GM19328 (cell line): ENCODE data around the gene TFF3.

Source experiments
- ATAC-seq: cut with Tn5 transposase; IDR thresholded peaks from one replicate; pipeline ENCODE4 v1.9.1; 2021; ENCODE audit warnings: mild to moderate bottlenecking, moderate library complexity; ENCODE audit not compliant: unreplicated experiment

Gene TFF3

DNA sequence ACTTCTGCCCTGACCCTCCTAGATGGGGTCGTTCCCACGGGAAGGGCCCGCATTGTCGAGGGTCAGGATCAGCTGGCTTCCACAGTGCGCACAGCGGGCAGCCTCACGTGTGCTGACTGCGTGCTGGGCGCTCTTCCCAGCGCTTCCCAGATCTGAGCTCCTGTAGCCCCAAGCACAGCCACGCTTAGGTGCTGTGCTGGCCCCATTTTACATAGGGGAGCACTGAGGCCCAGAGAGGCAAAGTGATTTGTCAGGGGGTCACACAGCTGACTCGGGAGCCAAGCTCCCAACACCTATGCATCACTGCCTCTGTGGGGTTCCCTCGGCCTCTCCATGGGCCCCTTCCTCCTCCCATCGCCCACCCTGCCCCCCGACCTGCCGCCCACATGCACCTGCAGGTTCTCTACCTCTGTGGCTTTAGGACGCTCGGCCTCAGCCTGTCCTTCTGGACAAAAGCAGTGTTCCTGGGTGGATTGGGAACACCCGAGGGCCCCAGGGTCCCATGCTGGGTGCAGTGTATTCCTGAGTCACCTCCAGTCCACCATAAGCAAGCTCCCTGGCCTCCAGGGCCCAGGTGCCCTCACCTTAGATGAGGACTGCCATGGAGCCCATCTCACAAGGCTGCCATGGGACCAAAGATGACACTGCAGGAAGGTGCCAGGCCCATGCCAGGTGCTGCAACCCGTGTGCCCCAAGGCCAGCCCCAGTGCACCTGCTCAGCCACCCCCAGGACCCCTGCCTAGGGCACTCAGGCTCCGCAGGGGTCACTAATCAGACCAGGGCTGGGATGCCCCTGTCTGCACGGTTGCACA lies 23.3 kb downstream of the TFF3 start:
- no peak for ATAC-seq

DNA sequence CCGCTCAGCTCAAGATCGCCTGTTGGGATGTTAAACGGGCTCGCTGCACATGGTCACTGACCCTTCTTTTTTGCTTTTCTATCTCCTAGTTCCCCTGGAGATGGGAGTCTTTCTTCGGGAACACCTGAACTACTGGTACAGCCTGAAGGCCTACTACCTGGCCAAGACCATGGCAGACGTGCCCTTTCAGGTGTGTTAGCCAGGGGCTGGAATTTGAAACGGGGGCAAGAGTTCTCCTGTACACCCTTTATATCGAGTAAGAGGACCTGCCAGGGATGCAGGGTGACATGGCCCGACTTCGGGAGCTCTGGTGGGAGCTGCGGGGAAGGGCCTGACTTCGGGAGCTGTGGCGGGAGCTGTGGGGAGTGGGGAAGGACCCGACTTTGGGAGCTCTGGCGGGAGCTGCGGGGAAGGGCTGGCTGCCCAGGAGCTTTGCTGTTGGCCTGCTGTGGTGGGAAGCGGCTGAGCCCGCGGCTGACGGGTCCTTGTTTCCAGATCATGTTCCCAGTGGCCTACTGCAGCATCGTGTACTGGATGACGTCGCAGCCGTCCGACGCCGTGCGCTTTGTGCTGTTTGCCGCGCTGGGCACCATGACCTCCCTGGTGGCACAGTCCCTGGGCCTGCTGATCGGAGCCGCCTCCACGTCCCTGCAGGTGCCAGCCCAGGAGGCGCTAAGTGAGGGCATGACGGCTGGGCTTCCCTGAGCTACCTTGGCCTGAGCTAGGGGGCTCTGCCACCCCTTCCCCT lies 24.0 kb downstream of the TFF3 start:
- ATAC-seq: no peak

DNA sequence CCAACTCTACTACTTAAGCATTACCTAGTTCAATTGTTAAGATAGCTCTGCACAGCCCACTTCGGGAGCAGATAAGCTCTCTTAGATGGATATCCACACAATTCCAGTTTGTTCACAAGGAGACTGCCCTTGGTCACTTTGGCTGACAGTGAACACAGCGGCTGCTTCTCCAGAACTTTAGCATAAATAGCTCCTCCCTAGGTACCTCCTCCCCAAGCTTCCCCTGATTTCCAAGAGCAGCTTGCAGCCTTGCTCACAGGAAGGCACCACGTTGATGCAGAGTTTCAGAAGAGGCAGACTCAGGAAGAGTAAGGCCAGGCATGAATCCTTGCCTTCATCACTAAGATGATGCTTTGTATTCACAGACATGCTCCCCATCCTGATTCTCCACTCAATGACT lies 24.7 kb downstream of the TFF3 start:
- ATAC-seq: no peak

DNA sequence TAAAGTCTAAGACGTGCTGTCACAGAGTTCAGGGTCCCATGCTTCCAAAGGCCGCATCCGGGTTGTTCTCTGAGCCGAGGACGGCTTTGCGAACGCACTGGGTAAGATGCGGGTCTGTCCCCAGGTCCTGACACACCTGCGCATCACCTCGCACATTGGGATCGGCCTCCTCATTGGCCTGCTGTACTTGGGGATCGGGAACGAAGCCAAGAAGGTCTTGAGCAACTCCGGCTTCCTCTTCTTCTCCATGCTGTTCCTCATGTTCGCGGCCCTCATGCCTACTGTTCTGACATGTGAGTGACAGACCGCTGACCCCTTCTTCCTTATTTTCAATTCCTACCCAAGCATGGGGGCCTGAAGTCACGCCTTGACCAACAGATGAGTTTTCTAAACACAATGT lies 25.3 kb downstream of the TFF3 start:
- no peak for ATAC-seq

DNA sequence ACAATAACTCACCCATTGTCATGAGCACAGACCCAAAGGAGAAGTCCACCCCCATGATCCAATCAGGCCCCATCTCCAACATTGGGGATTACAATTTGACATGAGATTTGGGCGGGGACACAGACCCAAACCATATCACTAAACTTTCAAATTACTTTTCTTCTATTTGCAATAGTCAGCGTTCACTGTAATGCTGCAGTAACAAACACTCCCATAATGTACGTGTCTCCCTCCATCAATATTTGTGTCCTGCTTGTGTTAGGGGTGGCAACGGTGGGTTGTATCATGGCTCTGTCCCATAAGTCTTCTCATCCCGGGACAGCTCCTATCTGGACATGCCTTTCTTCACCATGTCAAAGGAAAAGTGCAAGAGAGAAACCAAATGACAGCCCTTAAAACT lies 26.2 kb downstream of the TFF3 start:
- no peak for ATAC-seq

DNA sequence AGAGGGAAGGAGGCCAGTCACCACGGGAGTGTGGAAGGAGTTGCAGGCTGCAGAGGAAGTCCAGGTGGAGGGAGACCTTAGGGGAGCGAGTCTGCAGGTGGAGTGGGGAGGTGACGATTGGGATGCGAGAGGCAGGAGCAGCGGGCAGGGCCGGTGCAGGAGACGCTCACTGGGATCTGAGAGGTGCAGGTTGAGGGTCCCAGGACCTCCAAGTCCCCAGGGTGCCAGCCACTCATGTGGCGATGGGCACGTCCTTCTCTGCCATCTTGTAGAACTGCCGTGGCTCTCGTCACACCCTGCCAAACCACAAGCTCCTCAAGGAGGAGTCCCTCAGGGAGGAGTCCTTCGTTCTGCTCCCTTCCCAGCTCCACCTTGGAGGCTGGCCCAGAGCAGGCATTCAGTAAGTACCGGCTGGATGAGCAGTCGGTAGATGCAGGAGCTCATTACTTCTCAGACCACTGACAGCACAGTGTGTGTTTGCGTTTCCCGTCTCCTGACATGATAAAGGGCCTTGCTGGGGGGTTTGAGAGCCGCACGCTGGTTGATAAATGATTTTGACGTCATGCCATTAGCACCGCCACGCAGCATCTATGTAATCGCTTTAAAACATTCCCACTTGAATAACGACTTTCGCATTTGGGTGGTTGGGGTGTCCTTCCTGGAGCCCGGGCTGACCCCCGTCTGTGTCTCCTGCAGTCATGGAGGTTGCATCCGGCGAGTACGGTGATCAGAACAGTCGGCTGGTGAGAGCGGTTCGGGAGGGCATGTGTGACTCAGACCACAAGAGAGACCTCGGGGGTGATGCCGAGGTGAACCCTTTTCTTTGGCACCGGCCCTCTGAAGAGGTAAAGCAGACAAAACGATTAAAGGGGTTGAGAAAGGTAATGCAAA lies 27.8 kb downstream of the TFF3 start:
- ATAC-seq: no peak

DNA sequence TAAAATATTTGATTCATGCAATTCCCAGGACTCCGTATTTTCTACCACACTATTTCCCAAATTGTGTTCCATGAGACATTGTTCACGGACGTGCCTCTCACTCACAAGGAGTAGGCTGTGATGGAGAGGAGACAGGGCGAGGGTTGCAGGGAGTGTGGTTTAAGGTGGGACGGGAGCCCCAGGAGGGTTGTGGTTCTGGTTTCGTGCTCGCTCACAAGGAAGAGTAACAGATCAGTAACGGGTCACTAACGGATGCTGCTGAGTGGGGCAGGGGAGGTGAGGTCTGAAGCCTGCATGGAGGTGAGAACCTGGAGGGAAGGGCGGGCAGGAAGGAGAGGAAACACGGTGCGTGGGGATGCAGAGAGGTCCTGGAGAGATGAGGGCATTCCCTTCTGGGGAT lies 28.8 kb downstream of the TFF3 start:
- no peak for ATAC-seq

DNA sequence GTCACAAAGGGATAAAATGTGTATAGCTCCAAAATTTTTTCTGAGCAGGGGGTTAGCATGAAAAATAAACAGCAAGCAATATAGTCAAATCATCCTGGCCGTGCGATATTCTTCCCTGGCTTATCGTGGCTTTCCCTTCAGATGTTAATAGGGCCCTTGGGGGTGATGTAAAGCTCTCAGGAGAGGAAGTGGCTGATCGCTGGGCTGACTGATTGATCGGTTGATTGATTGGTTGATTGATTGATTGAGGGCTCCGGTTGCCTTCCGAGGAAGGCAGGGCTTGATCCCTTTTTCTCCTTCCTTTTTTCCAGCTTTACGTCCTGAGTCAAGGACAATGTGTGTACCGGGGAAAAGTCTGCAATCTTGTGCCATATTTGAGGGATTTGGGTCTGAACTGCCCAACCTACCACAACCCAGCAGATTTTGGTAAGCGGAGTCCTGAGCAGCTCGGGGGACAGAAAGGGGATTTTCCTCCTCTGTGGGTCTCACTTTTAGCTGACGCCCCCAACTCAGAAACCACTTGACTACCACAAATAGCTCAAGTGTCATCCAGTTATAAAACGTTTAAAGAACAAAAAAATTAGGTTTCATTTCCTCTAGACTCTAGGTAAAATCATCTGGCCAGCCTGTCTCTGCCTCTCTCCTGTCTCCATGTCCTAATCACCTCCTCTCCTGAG lies 29.5 kb downstream of the TFF3 start:
- no peak for ATAC-seq

DNA sequence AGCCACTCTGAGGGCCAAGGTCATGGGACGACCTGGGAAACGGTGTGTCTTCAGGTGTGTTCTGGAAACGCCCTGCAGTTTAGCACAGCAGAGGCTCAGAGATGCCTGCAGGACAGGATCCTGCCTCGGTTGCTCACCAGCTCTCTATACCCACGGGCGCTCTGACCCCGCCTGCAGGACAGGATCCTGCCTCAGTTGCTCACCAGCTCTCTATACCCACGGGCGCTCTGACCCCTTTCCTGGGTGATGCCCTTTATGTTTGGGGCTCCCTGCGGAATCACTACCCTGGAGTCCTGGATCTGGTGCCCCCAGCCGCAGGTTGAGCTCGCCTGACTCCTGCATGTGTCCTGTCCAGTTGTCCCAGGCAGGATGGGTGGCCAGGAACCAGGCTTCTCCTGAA lies 32.5 kb downstream of the TFF3 start:
- ATAC-seq: no peak

DNA sequence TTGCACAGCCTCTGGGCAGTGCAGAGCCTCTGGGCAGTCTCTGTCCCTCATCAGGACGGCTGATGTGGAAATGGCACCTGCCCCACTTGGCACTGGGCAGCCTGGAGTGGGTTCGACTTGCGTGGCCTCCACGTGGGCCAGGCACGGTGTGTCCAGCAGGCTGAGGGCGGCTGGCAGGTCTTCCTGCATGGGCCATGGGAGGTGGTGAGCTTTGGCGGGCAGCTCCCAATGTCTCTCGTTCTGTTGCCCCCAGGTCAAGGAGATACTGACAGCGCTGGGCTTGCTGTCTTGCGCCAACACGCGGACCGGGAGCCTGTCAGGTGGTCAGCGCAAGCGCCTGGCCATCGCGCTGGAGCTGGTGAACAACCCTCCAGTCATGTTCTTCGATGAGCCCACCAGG lies 33.2 kb downstream of the TFF3 start:
- no peak for ATAC-seq

DNA sequence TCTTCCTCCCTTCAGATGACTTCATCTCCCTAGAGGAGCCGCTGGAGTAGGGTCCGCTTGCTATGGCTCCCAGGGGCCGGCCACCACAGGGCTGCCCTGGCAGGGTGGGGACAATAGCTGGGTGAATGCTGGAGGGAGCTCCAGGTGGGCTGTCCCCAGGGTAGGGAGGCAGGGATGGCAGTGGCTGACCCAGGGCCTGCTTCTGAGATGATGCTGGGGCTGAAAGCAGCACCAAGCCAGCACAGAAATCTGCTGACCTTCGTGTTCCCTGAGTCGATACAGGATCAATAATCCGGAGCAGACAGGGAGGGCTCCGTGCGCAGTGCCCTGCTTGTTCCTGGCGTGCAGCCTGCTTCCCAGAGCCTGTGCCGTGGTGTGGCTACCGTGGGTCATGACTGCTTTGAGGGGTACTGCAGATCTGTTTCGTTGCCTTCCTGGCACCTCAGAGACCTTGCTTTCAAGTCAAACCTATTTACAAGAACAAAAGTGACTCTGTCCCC lies 34.0 kb downstream of the TFF3 start:
- no peak for ATAC-seq

DNA sequence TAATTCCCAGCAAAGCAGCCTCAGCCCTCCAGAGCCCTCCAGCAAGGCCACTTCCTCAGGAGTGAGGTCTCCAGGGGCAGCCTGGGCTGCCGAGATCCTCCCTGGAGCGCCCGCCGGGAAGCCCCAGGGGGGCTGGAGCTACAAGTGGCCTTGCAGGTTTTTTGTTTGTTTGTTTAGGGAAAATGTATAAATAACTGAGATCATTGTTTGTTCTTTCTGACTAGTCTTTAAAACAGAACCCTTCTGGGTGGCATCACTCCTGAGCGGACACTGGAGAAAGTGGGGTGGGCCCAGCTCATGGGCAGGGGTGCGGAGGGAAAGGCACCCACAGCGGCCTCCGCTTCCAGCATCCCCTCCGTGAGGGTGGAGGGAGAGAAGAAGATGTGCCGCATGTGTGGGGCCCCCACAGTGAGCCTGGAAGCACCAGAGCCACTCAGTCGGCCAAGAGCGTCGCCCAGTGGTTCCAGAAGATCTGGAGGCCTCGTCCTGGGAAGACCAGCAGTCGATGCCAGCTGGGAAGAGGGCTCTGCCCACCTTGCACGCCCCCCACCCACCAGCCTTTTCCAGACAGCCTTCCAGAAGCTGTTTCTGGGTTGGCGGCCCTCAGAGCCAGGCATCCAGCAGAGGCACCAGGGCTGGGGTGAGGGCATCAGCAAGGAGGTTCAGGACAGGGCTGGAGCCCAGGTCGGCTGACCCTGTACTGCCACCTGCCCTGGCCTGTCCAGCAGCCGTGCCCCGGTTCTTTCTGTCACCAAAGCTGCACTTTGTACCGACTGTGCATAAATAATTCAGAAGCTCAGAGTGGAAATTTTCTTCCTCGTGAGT lies 34.6 kb downstream of the TFF3 start:
- no peak for ATAC-seq

DNA sequence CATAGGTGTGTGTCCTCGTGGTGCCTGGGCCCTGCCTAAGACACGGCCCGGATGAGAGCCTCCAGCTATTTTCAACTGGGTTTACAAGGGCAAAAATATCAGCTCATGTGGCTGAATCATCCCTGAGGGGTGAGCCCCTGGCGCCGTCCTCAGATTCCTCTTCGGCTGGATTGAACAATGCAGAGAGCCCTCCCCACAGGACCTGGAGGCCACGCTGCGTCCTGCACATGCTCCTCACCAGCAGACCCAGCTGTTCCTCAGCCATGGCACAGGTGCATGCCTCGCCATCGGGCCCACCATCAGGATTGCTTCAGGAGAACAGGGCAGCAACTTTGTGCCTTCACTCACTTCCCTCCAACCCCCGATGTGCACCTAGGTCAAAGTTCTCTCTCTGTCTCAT lies 35.3 kb downstream of the TFF3 start:
- no peak for ATAC-seq

DNA sequence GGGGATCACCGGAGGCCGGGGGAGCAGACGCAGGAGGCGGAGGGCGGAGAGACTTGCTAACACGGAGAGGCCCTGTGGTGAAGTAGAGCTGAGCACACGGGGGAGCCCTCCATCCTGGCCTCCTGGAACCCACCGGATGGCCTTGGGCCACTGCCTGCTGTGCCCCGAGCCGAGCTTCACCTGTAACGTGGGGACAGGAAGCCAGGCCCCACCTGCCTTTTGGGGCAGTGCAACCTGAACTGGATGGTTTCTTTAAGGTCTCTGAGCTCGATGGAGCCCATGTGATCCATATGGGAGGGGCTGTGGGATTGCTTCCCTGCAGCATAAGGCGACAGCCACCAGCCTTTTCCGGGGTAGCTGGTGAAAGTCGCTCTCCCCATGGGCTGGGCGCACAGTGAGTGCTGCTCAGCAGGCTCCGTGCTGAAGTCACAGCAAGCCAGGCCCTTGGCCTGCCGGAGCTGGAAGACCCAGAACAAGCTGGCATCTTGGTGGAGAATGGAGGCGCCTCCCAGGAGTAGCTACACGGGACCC lies 35.8 kb downstream of the TFF3 start:
- ATAC-seq: no peak

DNA sequence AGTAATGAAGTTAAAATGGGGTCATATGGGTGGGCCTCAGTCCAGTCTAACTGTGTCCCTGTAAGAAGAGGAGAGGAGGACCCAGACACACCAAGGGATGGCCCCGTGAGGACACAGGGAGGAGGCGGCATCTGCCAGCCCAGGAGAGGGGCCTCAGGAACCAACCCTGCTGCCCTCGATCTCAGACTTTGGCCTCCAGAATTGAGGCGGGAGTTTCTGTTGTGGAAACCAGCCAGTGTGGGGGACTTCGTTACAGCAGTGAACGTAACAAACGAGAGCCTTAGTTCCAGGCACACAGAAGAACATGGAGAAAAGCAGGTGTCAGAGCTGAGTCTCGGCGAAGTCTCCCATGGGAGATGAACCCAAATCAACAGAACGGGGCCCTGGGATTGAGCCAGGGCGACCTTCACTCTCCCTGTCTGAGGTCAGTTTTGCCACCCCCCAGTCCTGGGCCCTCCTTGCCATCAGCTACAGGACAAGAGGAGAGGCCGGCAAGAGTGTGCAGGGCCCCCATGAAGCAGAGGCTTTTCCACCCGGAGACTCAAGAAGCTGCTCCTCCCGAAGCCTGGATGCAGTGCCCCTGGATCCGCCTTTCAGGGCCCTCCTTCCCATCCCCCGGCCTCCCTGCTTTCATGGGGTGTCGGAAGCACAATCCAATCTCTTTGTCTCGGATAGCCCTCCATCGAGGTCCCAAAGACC lies 36.6 kb downstream of the TFF3 start:
- no peak for ATAC-seq

DNA sequence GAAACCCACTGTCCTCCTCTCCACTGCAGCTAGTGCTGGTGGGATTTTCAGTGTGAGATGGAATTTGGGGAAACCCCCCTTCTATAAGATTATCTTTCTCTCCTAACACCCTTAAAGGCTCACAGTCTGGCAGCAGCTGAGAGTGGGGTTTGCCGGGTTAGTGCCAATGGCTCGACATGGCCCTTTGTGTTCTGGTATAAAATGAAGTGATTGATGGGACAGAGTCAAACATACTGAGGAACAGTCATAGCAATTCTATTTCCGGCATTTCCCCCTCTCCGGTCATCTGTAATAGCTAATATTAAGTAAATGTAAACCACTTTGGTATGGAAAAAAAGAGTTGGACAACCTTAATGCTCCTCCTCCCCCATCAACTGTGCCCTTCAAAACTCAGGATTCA lies 37.6 kb downstream of the TFF3 start:
- ATAC-seq: no peak

DNA sequence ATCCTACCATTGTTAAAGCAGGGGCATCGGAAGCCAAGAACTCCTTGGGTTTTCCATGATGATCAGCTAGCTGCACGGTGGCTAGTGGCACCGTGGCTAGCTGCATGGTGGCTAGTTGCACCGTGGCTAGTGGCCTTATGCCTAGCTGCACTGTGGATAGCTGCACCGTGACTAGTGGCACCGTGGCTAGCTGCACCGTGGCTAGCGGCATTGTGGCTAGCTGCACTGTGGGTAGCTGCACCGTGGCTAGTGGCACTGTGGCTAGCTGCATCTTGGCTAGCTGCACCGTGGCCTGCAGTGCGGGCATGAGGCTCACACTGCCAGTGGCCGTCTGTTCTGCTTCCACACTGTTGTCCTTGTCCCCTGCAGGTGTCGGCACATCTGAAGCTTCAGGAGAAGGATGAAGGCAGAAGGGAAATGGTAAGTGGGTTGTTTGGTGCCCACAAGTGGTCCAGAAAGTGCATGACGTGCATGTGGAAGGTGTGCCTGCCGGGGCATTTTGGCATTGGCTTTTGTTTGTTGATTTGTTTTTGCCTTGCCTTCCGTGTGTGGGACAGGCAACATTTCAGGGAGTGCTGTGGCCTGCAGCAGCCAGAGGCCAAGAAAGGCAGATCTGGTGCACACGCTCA lies 38.6 kb downstream of the TFF3 start:
- ATAC-seq: no peak

DNA sequence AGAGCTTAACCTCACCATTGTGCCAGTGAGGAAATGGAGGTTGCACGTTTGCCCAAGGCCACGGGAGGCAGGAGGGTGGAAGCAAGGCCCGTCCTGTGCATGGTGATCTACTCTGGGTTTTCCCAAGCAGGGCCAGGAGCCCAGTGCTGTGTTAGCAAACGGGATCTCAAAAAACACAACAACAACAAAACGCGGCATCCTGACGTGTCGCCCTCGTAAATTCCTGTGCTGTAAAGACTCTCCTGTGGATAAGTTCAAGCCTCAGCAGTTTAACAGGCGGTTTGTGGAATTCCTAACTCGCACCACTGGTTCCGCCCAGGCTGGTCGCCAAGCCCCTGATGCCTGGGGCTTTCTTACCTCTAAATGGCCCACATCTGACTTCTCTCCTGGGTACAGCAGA lies 39.1 kb downstream of the TFF3 start:
- no peak for ATAC-seq
